Neural crest cell (in vitro differentiated cells): ENCODE data around the gene DVL2. TPM values are rescaled to one million over a fixed set of nuclear protein-coding genes. Genes with fewer than 3 reads are reported as not detected.
"Not testable (repeated sequence)": the region's sequence is repeated elsewhere in the genome, so short reads cannot be mapped to it uniquely, and the experiment has no call there.

Experiments
- DNase-seq: peaks from one replicate; pipeline ENCODE4 v3.0.0; 2021; ENCODE audit warnings: low read depth, mixed read lengths, low spot score
- H3K27ac Mint-ChIP-seq: one replicate; pipeline ENCODE4 v1.8.0; 2021; ENCODE audit warnings: mild to moderate bottlenecking, mixed read lengths; ENCODE audit not compliant: unreplicated experiment
- H3K27me3 Mint-ChIP-seq: 2 replicates; pipeline ENCODE4 v1.8.0; 2021; ENCODE audit warnings: low read depth, mild to moderate bottlenecking, mixed read lengths
- H3K36me3 Mint-ChIP-seq: 2 replicates; pipeline ENCODE4 v1.8.0; 2021; ENCODE audit warnings: low read depth, mild to moderate bottlenecking, mixed read lengths
- H3K4me1 Mint-ChIP-seq: 2 replicates; pipeline ENCODE4 v1.8.0; 2021; ENCODE audit warnings: mixed read lengths
- H3K4me3 Mint-ChIP-seq: one replicate; pipeline ENCODE4 v1.8.0; 2021; ENCODE audit warnings: mild to moderate bottlenecking, mixed read lengths
- H3K9me3 Mint-ChIP-seq: 2 replicates; pipeline ENCODE4 v1.8.0; 2021; ENCODE audit warnings: mixed read lengths
- total RNA-seq: library from RNA; stranded (reverse); gene quantifications from 2 replicates; pipeline ENCODE4 v1.2.1, GENCODE V29; 2021
- TF ChIP-seq, protein P1 (sequence below): fragments of 200-600 bp; sonication (generic); conservative IDR thresholded peaks from 2 replicates; pipeline ENCODE4 v1.5.0; 2021; ENCODE audit warnings: antibody characterized with exemption, mild to moderate bottlenecking

The DVL2 gene
- total RNA-seq, 1 donor from 2014 or later, result 140 TPM

DNA sequence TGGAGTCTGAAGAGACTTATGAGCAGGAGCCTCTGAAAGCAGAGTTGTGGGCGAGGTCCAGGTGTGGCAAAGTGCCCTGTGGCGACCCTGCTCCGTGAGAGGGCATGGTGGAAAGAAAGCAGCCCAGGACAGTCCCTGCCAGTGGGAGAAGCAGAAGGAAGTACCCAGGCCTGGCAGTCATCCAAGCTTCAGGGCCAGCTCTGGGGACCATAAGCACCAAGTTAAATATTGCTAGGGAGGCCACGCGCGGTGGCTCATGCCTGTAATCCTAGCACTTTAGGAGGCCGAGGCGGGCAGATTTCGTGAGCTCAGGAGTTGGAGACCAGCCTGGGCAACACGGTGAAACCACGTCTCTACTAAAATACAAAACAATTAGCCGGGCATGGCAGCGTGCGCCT, 50.2 kb downstream of the DVL2 start:
- Mint-ChIP-seq H3K27ac (peak overlapping the region; percentile 61), H3K36me3 (peaks cover 6% of the 10 kb centered on the region), H3K4me1 (peaks cover 6% of the 10 kb centered on the region), H3K9me3 (no peaks in the 10 kb centered on the region), H3K4me3 (no peak overlapping the region), H3K27me3 (no peaks in the 10 kb centered on the region)
- no peak for DNase-seq
- TF ChIP-seq, protein P1, sequence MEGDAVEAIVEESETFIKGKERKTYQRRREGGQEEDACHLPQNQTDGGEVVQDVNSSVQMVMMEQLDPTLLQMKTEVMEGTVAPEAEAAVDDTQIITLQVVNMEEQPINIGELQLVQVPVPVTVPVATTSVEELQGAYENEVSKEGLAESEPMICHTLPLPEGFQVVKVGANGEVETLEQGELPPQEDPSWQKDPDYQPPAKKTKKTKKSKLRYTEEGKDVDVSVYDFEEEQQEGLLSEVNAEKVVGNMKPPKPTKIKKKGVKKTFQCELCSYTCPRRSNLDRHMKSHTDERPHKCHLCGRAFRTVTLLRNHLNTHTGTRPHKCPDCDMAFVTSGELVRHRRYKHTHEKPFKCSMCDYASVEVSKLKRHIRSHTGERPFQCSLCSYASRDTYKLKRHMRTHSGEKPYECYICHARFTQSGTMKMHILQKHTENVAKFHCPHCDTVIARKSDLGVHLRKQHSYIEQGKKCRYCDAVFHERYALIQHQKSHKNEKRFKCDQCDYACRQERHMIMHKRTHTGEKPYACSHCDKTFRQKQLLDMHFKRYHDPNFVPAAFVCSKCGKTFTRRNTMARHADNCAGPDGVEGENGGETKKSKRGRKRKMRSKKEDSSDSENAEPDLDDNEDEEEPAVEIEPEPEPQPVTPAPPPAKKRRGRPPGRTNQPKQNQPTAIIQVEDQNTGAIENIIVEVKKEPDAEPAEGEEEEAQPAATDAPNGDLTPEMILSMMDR, result no peak

DNA sequence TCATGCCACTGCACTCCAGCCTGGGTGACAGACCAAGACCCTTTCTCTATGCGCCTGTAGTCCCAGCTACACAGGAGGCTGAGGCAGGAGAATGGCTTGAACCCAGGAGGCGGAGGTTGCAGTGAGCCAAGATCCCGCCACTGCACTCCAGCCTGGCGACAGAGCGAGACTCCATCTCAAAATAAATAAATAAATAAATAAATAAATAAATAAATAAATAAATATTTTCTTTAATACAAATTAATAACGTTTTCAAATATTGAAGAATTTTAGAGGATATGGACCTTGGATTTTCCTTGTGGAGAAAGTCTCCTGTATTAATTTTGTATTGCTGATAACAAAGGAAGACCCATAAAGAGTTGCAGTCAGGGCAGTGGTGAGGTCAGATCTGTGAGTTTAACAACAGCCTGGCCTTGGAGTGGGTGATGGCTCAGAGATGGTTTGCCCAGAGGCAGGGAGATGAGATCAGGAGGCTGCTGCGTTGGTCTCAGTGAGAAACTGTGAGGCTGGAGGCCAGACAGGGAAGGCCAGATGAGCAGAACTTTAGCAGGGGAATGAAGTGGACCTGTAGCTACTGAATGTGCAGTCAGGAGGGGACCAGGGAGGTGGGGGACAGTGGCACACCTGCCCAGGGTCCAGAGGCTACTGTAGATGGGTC, 50.8 kb downstream of the DVL2 start:
- Mint-ChIP-seq H3K9me3 (no peaks in the 10 kb centered on the region), H3K27me3 (no peaks in the 10 kb centered on the region), H3K4me1 (peaks cover 6% of the 10 kb centered on the region), H3K36me3 (peaks cover 6% of the 10 kb centered on the region), H3K27ac (peak overlapping the region; percentile 61), H3K4me3 (no peak overlapping the region)
- DNase-seq, result no peak
- TF ChIP-seq, protein P1, result no peak

DNA sequence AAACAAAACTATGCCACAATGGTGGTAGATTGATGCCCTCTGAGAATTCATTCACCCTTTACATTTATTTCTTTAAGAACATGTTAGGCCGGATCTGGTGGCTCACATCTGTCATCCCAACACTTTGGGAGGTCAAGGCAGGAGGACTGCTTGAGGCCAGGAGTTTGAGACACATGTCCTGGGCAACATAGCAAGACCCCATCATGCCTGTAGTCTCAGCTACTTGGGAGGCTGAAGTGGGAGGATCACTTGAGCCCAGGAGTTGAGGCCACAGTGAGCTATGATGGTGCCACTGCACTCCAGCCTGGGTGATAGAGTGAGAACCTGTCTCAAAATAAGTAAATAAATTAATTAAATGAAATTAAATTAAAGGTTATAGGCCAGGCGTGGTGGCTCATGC, 52.2 kb downstream of the DVL2 start:
- not testable (repeated sequence) for H3K36me3 Mint-ChIP-seq, H3K4me3 Mint-ChIP-seq, H3K9me3 Mint-ChIP-seq, DNase-seq, H3K4me1 Mint-ChIP-seq, H3K27me3 Mint-ChIP-seq, H3K27ac Mint-ChIP-seq

DNA sequence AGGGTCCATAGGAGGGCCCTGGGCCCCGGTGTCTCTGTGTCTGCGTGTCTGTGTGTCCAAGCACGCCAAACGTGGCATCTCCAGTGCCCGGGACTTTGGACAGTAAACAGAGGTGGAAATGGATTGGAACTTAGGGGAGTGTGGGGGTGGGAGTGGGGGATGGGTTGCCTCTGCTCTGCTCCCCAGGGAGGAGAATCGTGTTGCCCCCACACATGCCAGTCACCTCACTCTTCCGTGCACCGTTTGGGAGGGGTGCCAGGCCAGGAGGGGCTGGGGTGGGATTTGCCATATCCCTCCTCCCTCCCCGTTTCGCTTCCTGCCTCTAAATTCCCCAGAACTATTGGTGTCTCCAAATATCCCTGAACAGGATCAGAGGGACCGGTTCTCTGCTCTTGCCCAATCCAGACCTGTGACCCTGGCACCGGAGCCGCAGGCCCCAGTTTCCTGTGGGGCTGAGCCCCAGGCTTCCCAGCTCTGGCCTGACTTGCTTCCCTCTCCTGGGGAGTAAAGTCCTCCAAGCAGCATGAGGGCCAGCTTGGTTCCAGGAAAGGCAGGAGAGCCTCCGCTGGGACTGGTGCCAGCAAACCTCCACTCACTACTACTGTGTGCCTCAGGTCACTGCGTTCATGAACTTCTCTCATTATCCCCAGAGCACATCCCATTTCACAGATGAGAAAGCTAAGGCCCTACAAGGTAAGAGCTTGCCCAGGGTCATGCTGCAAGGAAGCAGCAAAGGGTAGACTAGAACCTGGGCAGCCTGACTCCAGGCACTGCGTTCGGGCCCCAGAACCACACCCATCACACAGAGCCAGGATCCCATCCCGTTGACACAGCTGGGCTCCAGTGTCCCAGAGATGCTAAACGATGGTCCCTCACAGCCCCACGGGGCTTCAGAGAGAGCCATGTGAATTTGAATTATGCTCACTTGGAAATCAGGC, 54.7 kb downstream of the DVL2 start, which contains the start of gene ASGR1:
Gene ASGR1, minus strand, starts transcription at position 54 of the 938 bp plus-strand sequence. CDS start 807 bp downstream, outside the sequence.
- H3K36me3 Mint-ChIP-seq, result no peaks in the 10 kb centered on the region
- H3K27ac Mint-ChIP-seq, result no peak within 1 kb of the TSS
- H3K9me3 Mint-ChIP-seq, result no peaks in the 10 kb centered on the region
- peak within 1 kb of the TSS; percentile 72 for H3K4me3 Mint-ChIP-seq
- H3K4me1 Mint-ChIP-seq, result no peaks in the 10 kb centered on the region
- DNase-seq, result no peak
- TF ChIP-seq, protein P1, result no peak
- peaks cover 4% of the 10 kb centered on the region for H3K27me3 Mint-ChIP-seq

DNA sequence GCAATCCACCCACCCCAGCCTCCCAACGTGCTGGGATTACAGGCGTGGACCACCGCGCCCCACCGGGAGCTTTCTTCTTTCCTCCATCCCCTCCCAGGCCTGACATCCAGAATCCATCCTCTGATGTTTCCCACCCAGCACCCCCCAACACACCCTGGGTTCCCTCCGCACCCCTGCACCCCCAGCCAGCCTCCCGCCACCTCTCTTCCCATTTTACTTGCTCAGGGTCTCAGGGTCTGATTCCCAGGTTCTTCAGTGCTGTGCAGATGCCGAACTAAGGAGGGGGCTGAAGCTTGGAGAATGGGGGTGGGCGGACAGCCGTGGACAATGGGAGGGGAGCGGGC, 55.4 kb downstream of the DVL2 start:
- no peaks in the 10 kb centered on the region for H3K36me3 Mint-ChIP-seq
- H3K9me3 Mint-ChIP-seq, result no peaks in the 10 kb centered on the region
- peak overlapping the region; percentile 72 for H3K4me3 Mint-ChIP-seq
- no peak for DNase-seq
- TF ChIP-seq, protein P1, result no peak
- no peak overlapping the region for H3K27ac Mint-ChIP-seq
- no peaks in the 10 kb centered on the region for H3K4me1 Mint-ChIP-seq
- H3K27me3 Mint-ChIP-seq, result peaks cover 4% of the 10 kb centered on the region
